ENCODE data around the gene HTR1D.
A peak's percentile ranks its signal among the peaks of the same experiment; 100 is the strongest.

Gene HTR1D

GRCh38 chr1:23187637-23188036 is 29.7 kb downstream of the HTR1D start:
- H3K27ac ChIP-seq (ENCODE audit: low read length, poor library complexity, severe bottlenecking) = no peak overlapping the region
- H2AFZ ChIP-seq (ENCODE audit: low read depth, low read length) = no peak overlapping the region
- H2BK120ac ChIP-seq (ENCODE audit: low read depth, low read length) = no peak overlapping the region
- no peak overlapping the region for H3K4me2 ChIP-seq (ENCODE audit: low read length, poor library complexity, severe bottlenecking)
- peak overlapping the region; percentile 4 to 9 for H2BK12ac ChIP-seq (ENCODE audit: low read length in 2 of 2)
- no peak overlapping the region for H3K4me3 ChIP-seq (ENCODE audit: insufficient read depth in 1 of 2, low read depth in 1 of 2, low read length in 2 of 2)
- WGBS = 75% methylated on average over 5 of the region's 5 CpGs
- H3K14ac ChIP-seq (ENCODE audit: low read length in 2 of 2) = peak overlapping the region in 1 of 2 experiments; percentile 68
- no peak overlapping the region for H3K4ac ChIP-seq (ENCODE audit: low read depth in 1 of 2, low read length in 2 of 2)
- DNase-seq = peak; percentile 37
- no peak overlapping the region for H2BK5ac ChIP-seq (ENCODE audit: low read depth, low read length, poor library complexity, severe bottlenecking)
- no peak overlapping the region for H3K23ac ChIP-seq (ENCODE audit: low read length in 2 of 2)
- no peak overlapping the region for H2BK15ac ChIP-seq (ENCODE audit: low read depth, poor library complexity, severe bottlenecking)
- H3K4me1 ChIP-seq (ENCODE audit: control insufficient read depth, insufficient read depth, low read depth, low read length) = peaks cover 8% of the 10 kb centered on the region
- no peak overlapping the region for H3K18ac ChIP-seq (ENCODE audit: low read depth in 1 of 2, low read length in 2 of 2)
- H3K27me3 ChIP-seq (ENCODE audit: control insufficient read depth in 1 of 2, insufficient read depth in 1 of 2, low read length in 2 of 2) = peaks cover 0 to 15% of the 10 kb centered on the region in 2 experiments
- H2AK5ac ChIP-seq (ENCODE audit: low read length, severe bottlenecking) = peak overlapping the region; percentile 32
- no peak overlapping the region for H3K9ac ChIP-seq (ENCODE audit: low read length)
- H3K36me3 ChIP-seq (ENCODE audit: control insufficient read depth in 1 of 2, insufficient read depth in 2 of 2, low read depth in 1 of 2, low read length in 2 of 2) = no peaks in the 10 kb centered on the region
- H4K8ac ChIP-seq (ENCODE audit: low read length) = peak overlapping the region; percentile 19
- H4K91ac ChIP-seq (ENCODE audit: low read length) = peak overlapping the region; percentile 7
- H3K9me3 ChIP-seq (ENCODE audit: control insufficient read depth, low read length) = no peaks in the 10 kb centered on the region
- no peaks in the 10 kb centered on the region for H3K79me1 ChIP-seq (replicated peaks; ENCODE audit: low read length, poor library complexity, severe bottlenecking)

GRCh38 chr1:23185381-23185780 is 31.9 kb downstream of the HTR1D start:
- 80% methylated on average over 4 of the region's 4 CpGs for WGBS
- Histone ChIP-seq H3K79me1 (replicated peaks; ENCODE audit: low read length, poor library complexity, severe bottlenecking) (no peaks in the 10 kb centered on the region), H3K4me3 (ENCODE audit: insufficient read depth in 1 of 2, low read depth in 1 of 2, low read length in 2 of 2) (no peak overlapping the region)

GRCh38 chr1:23184212-23184934 is 32.9 kb downstream of the HTR1D start:
- no peak overlapping the region for H2BK120ac ChIP-seq (ENCODE audit: low read depth, low read length)
- H2BK5ac ChIP-seq (ENCODE audit: low read depth, low read length, poor library complexity, severe bottlenecking) = no peak overlapping the region
- peak overlapping the region; percentile 67 for H3K4me2 ChIP-seq (ENCODE audit: low read length, poor library complexity, severe bottlenecking)
- no peak overlapping the region for H4K91ac ChIP-seq (ENCODE audit: low read length)
- H3K27me3 ChIP-seq (ENCODE audit: control insufficient read depth in 1 of 2, insufficient read depth in 1 of 2, low read length in 2 of 2) = peaks cover 0 to 12% of the 10 kb centered on the region in 2 experiments
- no peak overlapping the region for H3K27ac ChIP-seq (ENCODE audit: low read length, poor library complexity, severe bottlenecking)
- H3K9me3 ChIP-seq (ENCODE audit: control insufficient read depth, low read length) = no peaks in the 10 kb centered on the region
- peak overlapping the region in 1 of 2 experiments; percentile 58 for H3K4me3 ChIP-seq (ENCODE audit: insufficient read depth in 1 of 2, low read depth in 1 of 2, low read length in 2 of 2)
- H2AK5ac ChIP-seq (ENCODE audit: low read length, severe bottlenecking) = no peak overlapping the region
- peaks cover 8% of the 10 kb centered on the region for H3K4me1 ChIP-seq (ENCODE audit: control insufficient read depth, insufficient read depth, low read depth, low read length)
- H4K8ac ChIP-seq (ENCODE audit: low read length) = no peak overlapping the region
- H3K18ac ChIP-seq (ENCODE audit: low read depth in 1 of 2, low read length in 2 of 2) = no peak overlapping the region
- H3K9ac ChIP-seq (ENCODE audit: low read length) = peak overlapping the region; percentile 32
- no peak overlapping the region for H2BK15ac ChIP-seq (ENCODE audit: low read depth, poor library complexity, severe bottlenecking)
- no peaks in the 10 kb centered on the region for H3K36me3 ChIP-seq (ENCODE audit: control insufficient read depth in 1 of 2, insufficient read depth in 2 of 2, low read depth in 1 of 2, low read length in 2 of 2)
- WGBS = 24% methylated on average over 7 of the region's 10 CpGs
- no peak overlapping the region for H3K14ac ChIP-seq (ENCODE audit: low read length in 2 of 2)
- H3K79me1 ChIP-seq (replicated peaks; ENCODE audit: low read length, poor library complexity, severe bottlenecking) = no peaks in the 10 kb centered on the region
- H2AFZ ChIP-seq (ENCODE audit: low read depth, low read length) = no peak overlapping the region
- H3K4ac ChIP-seq (ENCODE audit: low read depth in 1 of 2, low read length in 2 of 2) = no peak overlapping the region
- peak; percentile 60 for DNase-seq
- H3K23ac ChIP-seq (ENCODE audit: low read length in 2 of 2) = no peak overlapping the region
- H2BK12ac ChIP-seq (ENCODE audit: low read length in 2 of 2) = no peak overlapping the region

More at GRCh38 chr1:23185381-23185780, 31.9 kb downstream of the HTR1D start:
- H3K9me3 ChIP-seq (ENCODE audit: control insufficient read depth, low read length) = no peaks in the 10 kb centered on the region
- no peak overlapping the region for H3K18ac ChIP-seq (ENCODE audit: low read depth in 1 of 2, low read length in 2 of 2)
- H2AFZ ChIP-seq (ENCODE audit: low read depth, low read length) = no peak overlapping the region
- H2BK120ac ChIP-seq (ENCODE audit: low read depth, low read length) = no peak overlapping the region
- no peak overlapping the region for H3K4ac ChIP-seq (ENCODE audit: low read depth in 1 of 2, low read length in 2 of 2)
- H3K4me1 ChIP-seq (ENCODE audit: control insufficient read depth, insufficient read depth, low read depth, low read length) = peaks cover 8% of the 10 kb centered on the region
- H4K91ac ChIP-seq (ENCODE audit: low read length) = no peak overlapping the region
- H3K14ac ChIP-seq (ENCODE audit: low read length in 2 of 2) = no peak overlapping the region
- no peak overlapping the region for H3K23ac ChIP-seq (ENCODE audit: low read length in 2 of 2)
- H2AK5ac ChIP-seq (ENCODE audit: low read length, severe bottlenecking) = peak overlapping the region; percentile 84
- no peak overlapping the region for H2BK5ac ChIP-seq (ENCODE audit: low read depth, low read length, poor library complexity, severe bottlenecking)
- no peaks in the 10 kb centered on the region for H3K36me3 ChIP-seq (ENCODE audit: control insufficient read depth in 1 of 2, insufficient read depth in 2 of 2, low read depth in 1 of 2, low read length in 2 of 2)
- H4K8ac ChIP-seq (ENCODE audit: low read length) = no peak overlapping the region
- H3K9ac ChIP-seq (ENCODE audit: low read length) = no peak overlapping the region
- H3K4me2 ChIP-seq (ENCODE audit: low read length, poor library complexity, severe bottlenecking) = no peak overlapping the region
- H2BK12ac ChIP-seq (ENCODE audit: low read length in 2 of 2) = peak overlapping the region in 1 of 2 experiments; percentile 45
- H2BK15ac ChIP-seq (ENCODE audit: low read depth, poor library complexity, severe bottlenecking) = no peak overlapping the region
- H3K27ac ChIP-seq (ENCODE audit: low read length, poor library complexity, severe bottlenecking) = no peak overlapping the region
- peaks cover 0 to 15% of the 10 kb centered on the region in 2 experiments for H3K27me3 ChIP-seq (ENCODE audit: control insufficient read depth in 1 of 2, insufficient read depth in 1 of 2, low read length in 2 of 2)
- no peak for DNase-seq

GRCh38 chr1:23179862-23180261 is 37.4 kb downstream of the HTR1D start:
- no peak for DNase-seq
- H3K27ac ChIP-seq (ENCODE audit: low read length, poor library complexity, severe bottlenecking) = no peak overlapping the region
- H3K4ac ChIP-seq (ENCODE audit: low read depth in 1 of 2, low read length in 2 of 2) = no peak overlapping the region
- no peak overlapping the region for H2BK120ac ChIP-seq (ENCODE audit: low read depth, low read length)
- H3K27me3 ChIP-seq (ENCODE audit: control insufficient read depth in 1 of 2, insufficient read depth in 1 of 2, low read length in 2 of 2) = peaks cover 0 to 12% of the 10 kb centered on the region in 2 experiments
- H3K4me3 ChIP-seq (ENCODE audit: insufficient read depth in 1 of 2, low read depth in 1 of 2, low read length in 2 of 2) = no peak overlapping the region
- no peaks in the 10 kb centered on the region for H3K79me1 ChIP-seq (replicated peaks; ENCODE audit: low read length, poor library complexity, severe bottlenecking)
- no peak overlapping the region for H2BK15ac ChIP-seq (ENCODE audit: low read depth, poor library complexity, severe bottlenecking)
- H3K18ac ChIP-seq (ENCODE audit: low read depth in 1 of 2, low read length in 2 of 2) = no peak overlapping the region
- H2BK5ac ChIP-seq (ENCODE audit: low read depth, low read length, poor library complexity, severe bottlenecking) = no peak overlapping the region
- no peak overlapping the region for H2AFZ ChIP-seq (ENCODE audit: low read depth, low read length)
- no peak overlapping the region for H3K9ac ChIP-seq (ENCODE audit: low read length)
- H2BK12ac ChIP-seq (ENCODE audit: low read length in 2 of 2) = no peak overlapping the region
- H3K14ac ChIP-seq (ENCODE audit: low read length in 2 of 2) = no peak overlapping the region
- no peak overlapping the region for H4K91ac ChIP-seq (ENCODE audit: low read length)
- H3K4me1 ChIP-seq (ENCODE audit: control insufficient read depth, insufficient read depth, low read depth, low read length) = peaks cover 7% of the 10 kb centered on the region
- H3K23ac ChIP-seq (ENCODE audit: low read length in 2 of 2) = no peak overlapping the region
- 93% methylated on average over 1 of the region's 2 CpGs for WGBS
- H3K36me3 ChIP-seq (ENCODE audit: control insufficient read depth in 1 of 2, insufficient read depth in 2 of 2, low read depth in 1 of 2, low read length in 2 of 2) = no peaks in the 10 kb centered on the region
- H3K9me3 ChIP-seq (ENCODE audit: control insufficient read depth, low read length) = no peaks in the 10 kb centered on the region
- H2AK5ac ChIP-seq (ENCODE audit: low read length, severe bottlenecking) = no peak overlapping the region
- no peak overlapping the region for H3K4me2 ChIP-seq (ENCODE audit: low read length, poor library complexity, severe bottlenecking)
- no peak overlapping the region for H4K8ac ChIP-seq (ENCODE audit: low read length)
